Lower leg skin (tissue), 4 donors: Measurements from ENCODE around the gene PIAS3. TPM values are rescaled to one million over a fixed set of nuclear protein-coding genes. Genes with fewer than 3 reads are reported as not detected.
A peak's percentile ranks its signal among the peaks of the same experiment; 100 is the strongest.

ENCODE experiments used
- DNase-seq, 2 donors: peaks; one replicate each; pipeline ENCODE4 v3.0.0-alpha.2; 2019; ENCODE audit warnings: low spot score in 2 of 2
- H3K4me3 ChIP-seq: fragments of 200-600 bp; sonication (generic); 2 replicates; pipeline ENCODE4 v1.5.1; 2017; ENCODE audit warnings: mild to moderate bottlenecking, low read depth; ENCODE audit not compliant: poor library complexity, severe bottlenecking
- CTCF ChIP-seq, 3 donors: fragments of 450-650 bp; IDR thresholded peaks; one replicate each; pipeline ENCODE4 v1.5.1; 2016; ENCODE audit warnings: antibody characterized with exemption in 3 of 3, mild to moderate bottlenecking in 3 of 3, moderate library complexity in 2 of 3
- POLR2A ChIP-seq, 2 donors: fragments of 450-650 bp; IDR thresholded peaks; one replicate each; pipeline ENCODE4 v1.6.1; 2016 to 2017; ENCODE audit warnings: antibody characterized with exemption in 2 of 2, mild to moderate bottlenecking in 1 of 2, moderate library complexity in 1 of 2
- WGBS, 2 donors: methylation state at CpG; one replicate each; pipeline ENCODE4 v1.1.5; 2018; 5-methylcytosine and 5-hydroxymethylcytosine counted together
- intact Hi-C: fragments of 100-400 bp; cut with DNase I; formaldehyde crosslinking; loops from one replicate; pipeline ENCODE4 v1.15.0; 2023; ENCODE audit warnings: low total_unique reads
- total RNA-seq, 4 donors: library from RNA; depleted of rRNA; stranded (reverse); fragments of >200 nt; gene quantifications; one replicate each; pipeline ENCODE4 v1.1.0, GENCODE V29; 2016

The PIAS3 gene
- total RNA-seq, 4 donors from 2014 or later, result 22.8 to 47.7 (median 33.0) TPM

GRCh38 chr1:145897969-145898368 is 39.1 kb upstream of the PIAS3 start:
- no peak for TF ChIP-seq CTCF (IDR thresholded peaks at IDR 0.05)
- DNase-seq, result no peak
- intact Hi-C loops, result no loop called here
- no peak overlapping the region for H3K4me3 ChIP-seq
- 89 to 93% methylated on average over 1 of the region's 1 CpG for WGBS, 2 donors

- no peak overlapping the region for H3K4me3 ChIP-seq
- no peak for TF ChIP-seq CTCF (IDR thresholded peaks at IDR 0.05)
- TF ChIP-seq POLR2A (IDR thresholded peaks at IDR 0.05), result no peak
- intact Hi-C loops, result no loop called here
- peak in 1 of 2 donors; percentile 72 for DNase-seq
- 71 to 100% methylated on average over 1 of the region's 1 CpG for WGBS, 2 donors
Observed at GRCh38 chr1:145895471-145895870, 36.6 kb upstream of the PIAS3 start.

GRCh38 chr1:145893306-145894055 is 34.6 kb upstream of the PIAS3 start:
- no peak overlapping the region for H3K4me3 ChIP-seq
- TF ChIP-seq CTCF (IDR thresholded peaks at IDR 0.05) (no peak), POLR2A (IDR thresholded peaks at IDR 0.05) (no peak)
- intact Hi-C loops, result no loop called here
- WGBS, 2 donors, result 93 to 96% methylated on average over 7 of the region's 7 CpGs
- peak in 1 of 2 donors; percentile 81 for DNase-seq

- intact Hi-C loops, result no loop called here
- peak in 1 of 2 donors; percentile 81 for DNase-seq
- 37 to 50% methylated on average over 3 of the region's 3 CpGs for WGBS, 2 donors
- no peak overlapping the region for H3K4me3 ChIP-seq
- TF ChIP-seq POLR2A (IDR thresholded peaks at IDR 0.05), result no peak
- TF ChIP-seq CTCF (IDR thresholded peaks at IDR 0.05), result no peak
Observed at GRCh38 chr1:145892486-145893087, 33.7 kb upstream of the PIAS3 start.

GRCh38 chr1:145891587-145892485 is 33.0 kb upstream of the PIAS3 start:
- WGBS, 2 donors, result 1 to 3% methylated on average over 6 of the region's 6 CpGs
- intact Hi-C loops, result no loop called here
- peak; percentile 94 to 98 for DNase-seq
- H3K4me3 ChIP-seq, result no peak overlapping the region
- TF ChIP-seq CTCF (IDR thresholded peaks at IDR 0.05) (peak in 1 of 3 donors; percentile 94), POLR2A (IDR thresholded peaks at IDR 0.05) (no peak)
